ENCODE data around the gene OCEL1. TPM values are rescaled to one million over a fixed set of nuclear protein-coding genes. Genes with fewer than 3 reads are reported as not detected.

Gene OCEL1
- polyA plus RNA-seq, 1 donor from 2014 or later = 1.9 TPM

GRCh38 chr19:17242431-17243208, 16.6 kb downstream of the OCEL1 start:
- TF ChIP-seq CTCF (IDR thresholded peaks at IDR 0.05; ENCODE audit: poor library complexity, severe bottlenecking) (no peak), TAF1 (IDR thresholded peaks at IDR 0.05; ENCODE audit: low read depth) (no peak), EZH2 (IDR thresholded peaks at IDR 0.05; ENCODE audit: borderline replicate concordance, insufficient read depth, low read length, poor library complexity, severe bottlenecking) (no peak), REST (IDR thresholded peaks at IDR 0.05; ENCODE audit: borderline replicate concordance) (no peak), POLR2AphosphoS5 (IDR thresholded peaks at IDR 0.05) (no peak), RAD21 (conservative IDR thresholded peaks at IDR 0.05) (no peak), EP300 (conservative IDR thresholded peaks at IDR 0.05; ENCODE audit: poor library complexity, severe bottlenecking) (no peak), SMC3 (conservative IDR thresholded peaks at IDR 0.05; ENCODE audit: poor library complexity) (no peak), MXI1 (conservative IDR thresholded peaks at IDR 0.05; ENCODE audit: poor library complexity, severe bottlenecking) (no peak)
- no peak overlapping the region for H3K9ac ChIP-seq (ENCODE audit: low read length)

GRCh38 chr19:17243211-17243829, 17.3 kb downstream of the OCEL1 start:
- Histone ChIP-seq H3K9me3 (ENCODE audit: low read length) (no peaks in the 10 kb centered on the region), H3K27me3 (ENCODE audit: insufficient read depth, low read depth, low read length) (no peaks in the 10 kb centered on the region), H3K4me3 (ENCODE audit: low read length) (peak overlapping the region; percentile 70), H3K36me3 (ENCODE audit: insufficient read depth, low read length) (no peaks in the 10 kb centered on the region), H3K27ac (ENCODE audit: low read length) (no peak overlapping the region), H3K4me2 (ENCODE audit: low read length) (peak overlapping the region; percentile 59), H3K9me2 (ENCODE audit: insufficient read depth, low read length) (no peaks in the 10 kb centered on the region), H3F3A (ENCODE audit: insufficient read depth, low read length, poor library complexity, severe bottlenecking) (no peaks in the 10 kb centered on the region), H3K9ac (ENCODE audit: low read length) (peak overlapping the region; percentile 57), H2AFZ (ENCODE audit: low read depth, low read length) (no peak overlapping the region), H4K20me1 (ENCODE audit: insufficient read depth) (no peaks in the 10 kb centered on the region), H3K79me2 (replicated peaks; ENCODE audit: insufficient read depth, low read length) (peaks cover 13% of the 10 kb centered on the region)
- TF ChIP-seq POLR2AphosphoS5 (IDR thresholded peaks at IDR 0.05) = no peak
- TF ChIP-seq REST (IDR thresholded peaks at IDR 0.05; ENCODE audit: borderline replicate concordance) = no peak
- TF ChIP-seq SMC3 (conservative IDR thresholded peaks at IDR 0.05; ENCODE audit: poor library complexity) = no peak
- TF ChIP-seq TAF1 (IDR thresholded peaks at IDR 0.05; ENCODE audit: low read depth) = no peak
- no peak for TF ChIP-seq EP300 (conservative IDR thresholded peaks at IDR 0.05; ENCODE audit: poor library complexity, severe bottlenecking)
- TF ChIP-seq RAD21 (conservative IDR thresholded peaks at IDR 0.05) = no peak
- no peak for TF ChIP-seq CTCF (IDR thresholded peaks at IDR 0.05; ENCODE audit: poor library complexity, severe bottlenecking)
- TF ChIP-seq MXI1 (conservative IDR thresholded peaks at IDR 0.05; ENCODE audit: poor library complexity, severe bottlenecking) = no peak
- TF ChIP-seq EZH2 (IDR thresholded peaks at IDR 0.05; ENCODE audit: borderline replicate concordance, insufficient read depth, low read length, poor library complexity, severe bottlenecking) = no peak

More at GRCh38 chr19:17242431-17243208, 16.6 kb downstream of the OCEL1 start:
- no peak overlapping the region for H2AFZ ChIP-seq (ENCODE audit: low read depth, low read length)
- H3F3A ChIP-seq (ENCODE audit: insufficient read depth, low read length, poor library complexity, severe bottlenecking) = no peaks in the 10 kb centered on the region
- no peaks in the 10 kb centered on the region for H4K20me1 ChIP-seq (ENCODE audit: insufficient read depth)
- H3K36me3 ChIP-seq (ENCODE audit: insufficient read depth, low read length) = no peaks in the 10 kb centered on the region
- H3K27ac ChIP-seq (ENCODE audit: low read length) = no peak overlapping the region
- H3K9me3 ChIP-seq (ENCODE audit: low read length) = no peaks in the 10 kb centered on the region
- no peaks in the 10 kb centered on the region for H3K9me2 ChIP-seq (ENCODE audit: insufficient read depth, low read length)
- peaks cover 13% of the 10 kb centered on the region for H3K79me2 ChIP-seq (replicated peaks; ENCODE audit: insufficient read depth, low read length)
- H3K27me3 ChIP-seq (ENCODE audit: insufficient read depth, low read depth, low read length) = no peaks in the 10 kb centered on the region
- H3K4me2 ChIP-seq (ENCODE audit: low read length) = no peak overlapping the region
- no peak overlapping the region for H3K4me3 ChIP-seq (ENCODE audit: low read length)
